Peyer's patch (tissue), 4 donors: Measurements from ENCODE around the gene PDGFA. TPM values are rescaled to one million over a fixed set of nuclear protein-coding genes. Genes with fewer than 3 reads are reported as not detected.

Experiments used
- DNase-seq, 3 donors: peaks; one replicate each; pipeline ENCODE4 v3.0.0-alpha.2; 2017 to 2019
- H3K27ac ChIP-seq, 4 donors: fragments of 200-600 bp; sonication (generic); one replicate each; pipeline ENCODE4 v1.5.1; 2016 to 2019
- H3K27me3 ChIP-seq, 2 donors: fragments of 200-600 bp; sonication (generic); one replicate each; pipeline ENCODE4 v1.5.1; 2019
- H3K36me3 ChIP-seq, 3 donors: fragments of 200-600 bp; sonication (generic); one replicate each; pipeline ENCODE4 v1.5.1; 2016 to 2019
- H3K4me1 ChIP-seq, 4 donors: fragments of 200-600 bp; sonication (generic); one replicate each; pipeline ENCODE4 v1.5.1; 2016 to 2019
- H3K4me3 ChIP-seq, 4 donors: fragments of 200-600 bp; sonication (generic); 1 replicate in 3 of 4; 2 replicates in 1 of 4; pipeline ENCODE4 v1.5.1; 2016 to 2019; ENCODE audit warnings: mild to moderate bottlenecking in 1 of 4
- H3K9me3 ChIP-seq, 4 donors: fragments of 200-600 bp; sonication (generic); one replicate each; pipeline ENCODE4 v1.5.1; 2016 to 2019; ENCODE audit warnings: mild to moderate bottlenecking in 1 of 4
- CTCF ChIP-seq, 6 experiments: fragments of 450-650 bp in 4 of 6; fragments of 200-600 bp in 2 of 6; sonication (generic) in 1 of 6; IDR thresholded peaks; one replicate each; pipeline ENCODE4 v1.5.1; 2017 to 2019; ENCODE audit warnings: antibody characterized with exemption in 6 of 6, mild to moderate bottlenecking in 3 of 6, moderate library complexity in 1 of 6
- POLR2A ChIP-seq, 2 donors: fragments of 450-650 bp; IDR thresholded peaks; one replicate each; pipeline ENCODE4 v1.5.1; 2017; ENCODE audit warnings: antibody characterized with exemption in 2 of 2, mild to moderate bottlenecking in 2 of 2, moderate library complexity in 2 of 2
- total RNA-seq, 4 donors: library from RNA; depleted of rRNA; stranded (reverse); fragments of >200 nt; gene quantifications; one replicate each; pipeline ENCODE4 v1.1.0, GENCODE V29; 2016

PDGFA gene
- total RNA-seq, 4 donors from 2014 or later, result 5.8 to 97.8 (median 59.4) TPM

GRCh38 chr7:463817-464453 is 55.7 kb downstream of the PDGFA start:
- H3K36me3 ChIP-seq, result no peaks in the 10 kb centered on the region
- H3K4me1 ChIP-seq, result peaks cover 0 to 7% (median 0%) of the 10 kb centered on the region in 4 donors
- DNase-seq, result peak in 2 of 3 donors; percentile 32 to 41
- H3K9me3 ChIP-seq, result no peaks in the 10 kb centered on the region
- H3K27ac ChIP-seq, result no peak overlapping the region
- no peak for TF ChIP-seq CTCF (IDR thresholded peaks at IDR 0.05)
- no peak for TF ChIP-seq POLR2A (IDR thresholded peaks at IDR 0.05)
- H3K27me3 ChIP-seq, result no peaks in the 10 kb centered on the region
- no peak overlapping the region for H3K4me3 ChIP-seq

GRCh38 chr7:463362-463781 is 56.3 kb downstream of the PDGFA start:
- Histone ChIP-seq H3K36me3 (no peaks in the 10 kb centered on the region), H3K27me3 (no peaks in the 10 kb centered on the region), H3K4me1 (peaks cover 0 to 7% (median 0%) of the 10 kb centered on the region in 4 donors), H3K4me3 (no peak overlapping the region), H3K27ac (no peak overlapping the region), H3K9me3 (no peaks in the 10 kb centered on the region)
- DNase-seq, result peak in 1 of 3 donors; percentile 30
- TF ChIP-seq CTCF (IDR thresholded peaks at IDR 0.05) (no peak), POLR2A (IDR thresholded peaks at IDR 0.05) (no peak)

- no peaks in the 10 kb centered on the region for H3K36me3 ChIP-seq
- no peak for TF ChIP-seq CTCF (IDR thresholded peaks at IDR 0.05)
- no peak for TF ChIP-seq POLR2A (IDR thresholded peaks at IDR 0.05)
- H3K27me3 ChIP-seq, result no peaks in the 10 kb centered on the region
- H3K27ac ChIP-seq, result no peak overlapping the region
- H3K4me1 ChIP-seq, result peaks cover 0 to 7% (median 0%) of the 10 kb centered on the region in 4 donors
- no peaks in the 10 kb centered on the region for H3K9me3 ChIP-seq
- no peak overlapping the region for H3K4me3 ChIP-seq
- DNase-seq, result no peak
These were observed 57.2 kb downstream of the PDGFA start for GRCh38 chr7:462173-463103.

- Histone ChIP-seq H3K27me3 (no peaks in the 10 kb centered on the region), H3K4me1 (peaks cover 0 to 7% (median 0%) of the 10 kb centered on the region in 4 donors), H3K4me3 (no peak overlapping the region), H3K9me3 (no peaks in the 10 kb centered on the region), H3K27ac (no peak overlapping the region), H3K36me3 (no peaks in the 10 kb centered on the region)
- TF ChIP-seq POLR2A (IDR thresholded peaks at IDR 0.05), result no peak
- no peak for DNase-seq
These were observed 58.0 kb downstream of the PDGFA start for GRCh38 chr7:461453-462172.

- no peaks in the 10 kb centered on the region for H3K27me3 ChIP-seq
- H3K27ac ChIP-seq, result no peak overlapping the region
- no peaks in the 10 kb centered on the region for H3K36me3 ChIP-seq
- no peaks in the 10 kb centered on the region for H3K9me3 ChIP-seq
- H3K4me3 ChIP-seq, result no peak overlapping the region
- H3K4me1 ChIP-seq, result peaks cover 0 to 7% (median 0%) of the 10 kb centered on the region in 4 donors
- TF ChIP-seq POLR2A (IDR thresholded peaks at IDR 0.05) (no peak), CTCF (IDR thresholded peaks at IDR 0.05) (no peak)
- no peak for DNase-seq
These were observed 58.6 kb downstream of the PDGFA start for GRCh38 chr7:461117-461452.
